ENCODE measurements around the gene P2RY1. TPM values are rescaled to one million over a fixed set of nuclear protein-coding genes. Genes with fewer than 3 reads are reported as not detected.
"Not testable (repeated sequence)": the region's sequence is repeated elsewhere in the genome, so short reads cannot be mapped to it uniquely, and the experiment has no call there.

P2RY1 gene
- polyA plus RNA-seq, 3 donors from 2014 or later: 0.11 to 1.1 (median 0.19) TPM

DNA sequence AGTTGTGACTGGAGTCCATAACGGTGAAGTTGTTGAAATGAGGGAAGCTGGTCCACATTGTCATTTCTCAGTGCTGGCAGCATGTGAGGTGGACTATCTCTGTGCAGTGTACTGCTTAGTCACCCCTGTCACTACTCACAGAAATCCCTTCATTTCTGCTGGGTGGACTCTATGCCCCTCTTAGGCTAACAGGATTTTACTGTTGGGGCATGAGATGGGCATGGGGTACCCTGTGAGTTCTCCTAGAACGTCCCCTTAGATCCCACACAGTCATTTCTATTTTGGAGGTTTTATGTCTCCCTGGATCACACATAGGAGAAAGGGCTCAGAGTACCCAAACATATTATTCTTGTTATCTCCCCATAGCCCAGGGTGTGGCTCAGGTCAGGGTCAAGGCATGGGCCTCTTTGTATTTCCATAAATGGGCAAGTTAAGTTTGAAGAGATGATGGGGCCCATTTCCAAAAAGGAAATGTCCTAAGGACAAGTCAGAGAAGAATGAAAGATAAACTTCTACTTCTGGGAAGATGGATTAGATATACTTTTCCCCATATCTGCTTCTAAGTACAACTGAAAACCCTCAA lies 15.2 kb downstream of the P2RY1 start:
- no peak overlapping the region for H3K27ac Mint-ChIP-seq
- peaks cover 0 to 4% (median 0%) of the 10 kb centered on the region in 3 donors for H3K27me3 Mint-ChIP-seq (ENCODE audit: low read depth in 3 of 3)
- no peaks in the 10 kb centered on the region for H3K36me3 Mint-ChIP-seq
- DNase-seq: no peak
- H3K4me1 Mint-ChIP-seq: no peaks in the 10 kb centered on the region
- peaks cover 0 to 13% (median 2%) of the 10 kb centered on the region in 6 donors for H3K9me3 Mint-ChIP-seq
- no peak overlapping the region for H3K4me3 Mint-ChIP-seq

DNA sequence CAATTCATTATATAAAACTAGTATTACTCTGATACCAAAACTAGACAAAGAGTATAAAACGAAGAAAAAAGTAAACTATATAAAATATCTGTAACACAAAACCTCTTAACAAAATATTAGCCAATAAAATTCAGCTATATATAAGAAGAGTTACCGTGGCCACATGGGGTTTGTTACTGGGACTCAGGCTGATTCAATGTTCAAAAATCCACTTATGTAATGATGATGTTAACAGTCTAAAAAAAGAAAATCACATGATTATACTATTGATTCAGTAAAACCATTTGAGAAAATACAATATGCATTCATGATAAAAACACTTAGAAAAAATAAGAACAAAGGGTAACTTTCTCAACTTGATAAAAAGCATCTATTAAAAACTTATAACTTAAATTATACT lies 18.3 kb downstream of the P2RY1 start:
- Mint-ChIP-seq H3K27ac (no peak overlapping the region), H3K4me3 (no peak overlapping the region), H3K36me3 (no peaks in the 10 kb centered on the region), H3K27me3 (ENCODE audit: low read depth in 3 of 3) (peaks cover 0 to 3% (median 0%) of the 10 kb centered on the region in 3 donors), H3K9me3 (peaks cover 0 to 7% (median under 1%) of the 10 kb centered on the region in 6 donors), H3K4me1 (no peaks in the 10 kb centered on the region)
- no peak for DNase-seq

DNA sequence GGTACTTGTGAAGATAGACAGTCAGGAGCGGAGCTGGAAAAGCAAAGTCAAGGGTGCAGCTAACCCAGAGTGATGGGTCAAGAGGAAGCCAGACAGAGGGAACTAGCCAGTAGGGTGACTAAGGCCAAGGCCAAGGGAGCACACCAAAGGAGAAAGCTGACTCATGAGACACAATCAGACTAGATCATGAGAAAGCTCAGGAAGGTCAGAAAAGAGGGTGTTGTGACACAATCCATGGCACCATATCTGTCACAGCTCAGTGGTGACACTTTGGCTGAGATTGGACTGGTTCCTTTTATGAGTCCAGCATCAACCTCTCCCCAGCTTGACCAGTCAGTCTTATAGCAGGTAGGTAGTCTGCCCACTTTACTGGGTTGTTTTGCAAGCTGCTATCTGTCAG lies 22.2 kb downstream of the P2RY1 start:
- DNase-seq: no peak
- H3K27ac Mint-ChIP-seq: no peak overlapping the region
- peaks cover 0 to under 1% (median 0%) of the 10 kb centered on the region in 3 donors for H3K27me3 Mint-ChIP-seq (ENCODE audit: low read depth in 3 of 3)
- no peak overlapping the region for H3K4me3 Mint-ChIP-seq
- H3K4me1 Mint-ChIP-seq: no peaks in the 10 kb centered on the region
- H3K9me3 Mint-ChIP-seq: peaks cover 0 to 2% (median 0%) of the 10 kb centered on the region in 6 donors
- no peaks in the 10 kb centered on the region for H3K36me3 Mint-ChIP-seq

DNA sequence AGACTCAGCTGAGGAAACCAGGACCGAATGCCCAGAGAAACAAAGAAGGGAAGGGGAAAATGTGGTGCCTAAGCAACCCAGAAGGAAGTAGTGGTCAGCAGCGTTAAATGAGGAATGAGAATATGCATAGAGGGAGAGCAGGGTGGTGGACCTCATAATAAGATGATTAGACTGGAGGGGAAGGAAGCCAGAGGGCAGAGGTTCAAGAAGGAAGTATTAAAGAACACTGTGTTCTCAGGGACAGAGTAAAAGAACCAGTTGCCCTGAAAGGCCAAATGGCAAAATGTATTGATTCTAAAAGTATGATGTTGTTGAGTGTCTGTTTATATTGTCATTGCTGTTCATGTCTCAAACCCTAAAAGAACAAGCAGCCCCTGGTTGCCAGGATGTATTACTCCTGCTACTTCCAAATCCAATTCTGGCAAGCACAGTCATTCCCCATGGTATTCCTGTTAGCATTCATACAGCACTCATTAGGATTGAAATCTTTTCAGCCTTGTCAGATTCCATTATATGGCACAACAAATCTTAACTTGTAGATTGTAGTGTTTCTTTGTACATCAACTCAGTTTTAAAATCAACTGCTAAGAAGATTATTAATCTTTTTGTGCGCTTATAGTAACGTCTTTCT lies 23.4 kb downstream of the P2RY1 start:
- no peak for DNase-seq
- Mint-ChIP-seq H3K36me3 (no peaks in the 10 kb centered on the region), H3K27me3 (ENCODE audit: low read depth in 3 of 3) (no peaks in the 10 kb centered on the region), H3K4me1 (no peaks in the 10 kb centered on the region), H3K27ac (no peak overlapping the region), H3K9me3 (peaks cover 0 to 2% (median 0%) of the 10 kb centered on the region in 6 donors), H3K4me3 (no peak overlapping the region)

DNA sequence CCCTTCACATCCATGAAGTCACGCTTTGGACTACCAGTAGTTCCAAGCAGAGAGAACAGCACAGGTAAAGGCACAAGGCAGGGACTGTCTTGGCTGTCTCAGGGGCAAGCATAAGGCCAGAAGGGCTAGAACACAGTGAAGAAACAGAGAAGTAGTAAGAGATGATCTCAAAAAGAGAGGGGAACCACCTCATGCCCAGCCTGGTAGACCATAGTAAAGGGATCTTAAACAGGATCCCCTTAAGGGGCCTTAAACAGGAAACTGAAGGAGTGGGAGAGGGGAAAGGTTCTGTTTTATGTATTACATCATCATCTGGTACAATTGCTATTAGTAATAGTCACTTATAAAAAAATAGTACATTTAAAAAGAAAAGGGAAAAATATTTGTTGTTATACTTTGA lies 25.8 kb downstream of the P2RY1 start:
- Mint-ChIP-seq H3K9me3 (peaks cover 0 to under 1% (median 0%) of the 10 kb centered on the region in 6 donors), H3K4me3 (no peak overlapping the region), H3K27ac (no peak overlapping the region), H3K36me3 (no peaks in the 10 kb centered on the region), H3K4me1 (no peaks in the 10 kb centered on the region), H3K27me3 (ENCODE audit: low read depth in 3 of 3) (no peaks in the 10 kb centered on the region)
- DNase-seq: no peak

DNA sequence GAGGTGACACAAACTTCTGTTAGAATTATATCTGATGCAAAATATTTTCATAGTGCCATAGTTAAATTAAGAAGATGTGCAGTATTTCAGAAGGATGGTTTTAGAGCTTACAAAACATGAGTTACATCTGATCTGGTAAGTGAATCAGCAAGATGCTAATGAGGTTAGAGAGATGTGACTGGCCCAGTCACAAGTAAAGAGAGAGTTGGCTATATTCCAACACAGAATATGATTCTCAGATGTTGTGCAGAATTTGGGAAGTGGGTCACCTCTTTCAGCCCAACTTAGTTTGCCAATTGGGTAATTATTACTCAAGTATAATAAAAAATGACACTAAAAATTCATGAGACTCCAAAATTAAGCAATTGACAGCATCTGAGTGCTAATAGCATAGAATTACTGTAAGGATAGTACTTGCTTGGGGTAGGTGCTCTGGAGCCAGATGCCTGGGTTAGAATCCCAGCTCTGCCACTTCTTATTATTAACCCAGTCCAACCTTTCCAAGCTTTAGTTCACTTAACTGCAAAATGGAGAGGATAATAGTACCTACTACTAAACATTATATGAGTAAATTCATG lies 30.8 kb downstream of the P2RY1 start:
- no peak overlapping the region for H3K4me3 Mint-ChIP-seq
- peaks cover 0 to 3% (median 0%) of the 10 kb centered on the region in 3 donors for H3K27me3 Mint-ChIP-seq (ENCODE audit: low read depth in 3 of 3)
- no peak for DNase-seq
- H3K27ac Mint-ChIP-seq: no peak overlapping the region
- peaks cover 0 to 3% (median 0%) of the 10 kb centered on the region in 6 donors for H3K9me3 Mint-ChIP-seq
- no peaks in the 10 kb centered on the region for H3K36me3 Mint-ChIP-seq
- no peaks in the 10 kb centered on the region for H3K4me1 Mint-ChIP-seq

DNA sequence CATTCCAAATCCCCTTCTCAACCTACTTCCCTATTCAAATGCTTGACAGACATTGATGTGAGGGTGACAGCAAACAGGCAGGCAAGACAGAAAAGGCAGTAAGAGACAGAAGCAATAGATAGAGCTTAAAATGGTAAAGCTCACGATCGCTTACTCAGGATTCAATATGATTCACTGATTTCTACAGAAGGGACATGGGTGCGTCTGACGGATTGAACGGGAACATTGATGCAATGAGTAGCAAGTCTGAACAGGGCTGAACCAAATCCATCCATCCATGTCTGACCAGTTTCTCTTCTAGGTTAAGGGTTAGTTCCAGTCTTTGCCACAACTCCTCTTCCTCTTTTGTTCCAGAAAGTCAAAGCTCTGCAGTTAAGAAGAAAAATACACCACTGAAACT lies 35.1 kb downstream of the P2RY1 start:
- Mint-ChIP-seq H3K9me3 (peaks cover 0 to 6% (median 3%) of the 10 kb centered on the region in 6 donors), H3K36me3 (no peaks in the 10 kb centered on the region), H3K4me3 (no peak overlapping the region), H3K27me3 (ENCODE audit: low read depth in 3 of 3) (peaks cover 0 to 5% (median 1%) of the 10 kb centered on the region in 3 donors), H3K4me1 (no peaks in the 10 kb centered on the region), H3K27ac (no peak overlapping the region)
- DNase-seq: no peak

DNA sequence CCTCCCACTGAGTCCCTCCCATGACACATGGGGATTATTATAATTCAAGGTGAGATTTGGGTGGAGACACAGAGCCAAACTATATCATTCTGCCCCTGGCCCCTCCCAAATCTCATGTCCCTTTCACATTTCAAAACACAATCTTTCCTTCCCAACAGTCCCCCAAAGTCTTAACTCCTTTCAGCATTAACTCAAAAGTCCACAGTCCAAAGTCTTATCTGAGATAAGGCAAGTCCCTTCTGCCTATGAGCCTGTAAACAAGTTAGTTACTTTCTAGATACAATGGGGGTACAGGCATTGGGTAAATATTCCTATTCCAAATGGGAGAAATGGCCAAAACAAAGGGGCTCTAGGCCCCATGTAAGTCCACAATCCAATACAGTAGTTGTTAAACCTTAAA lies 38.4 kb downstream of the P2RY1 start:
- DNase-seq; H3K27ac Mint-ChIP-seq; H3K36me3 Mint-ChIP-seq; H3K4me1 Mint-ChIP-seq; H3K27me3 Mint-ChIP-seq (ENCODE audit: low read depth in 3 of 3); H3K9me3 Mint-ChIP-seq; H3K4me3 Mint-ChIP-seq: not testable (repeated sequence)

DNA sequence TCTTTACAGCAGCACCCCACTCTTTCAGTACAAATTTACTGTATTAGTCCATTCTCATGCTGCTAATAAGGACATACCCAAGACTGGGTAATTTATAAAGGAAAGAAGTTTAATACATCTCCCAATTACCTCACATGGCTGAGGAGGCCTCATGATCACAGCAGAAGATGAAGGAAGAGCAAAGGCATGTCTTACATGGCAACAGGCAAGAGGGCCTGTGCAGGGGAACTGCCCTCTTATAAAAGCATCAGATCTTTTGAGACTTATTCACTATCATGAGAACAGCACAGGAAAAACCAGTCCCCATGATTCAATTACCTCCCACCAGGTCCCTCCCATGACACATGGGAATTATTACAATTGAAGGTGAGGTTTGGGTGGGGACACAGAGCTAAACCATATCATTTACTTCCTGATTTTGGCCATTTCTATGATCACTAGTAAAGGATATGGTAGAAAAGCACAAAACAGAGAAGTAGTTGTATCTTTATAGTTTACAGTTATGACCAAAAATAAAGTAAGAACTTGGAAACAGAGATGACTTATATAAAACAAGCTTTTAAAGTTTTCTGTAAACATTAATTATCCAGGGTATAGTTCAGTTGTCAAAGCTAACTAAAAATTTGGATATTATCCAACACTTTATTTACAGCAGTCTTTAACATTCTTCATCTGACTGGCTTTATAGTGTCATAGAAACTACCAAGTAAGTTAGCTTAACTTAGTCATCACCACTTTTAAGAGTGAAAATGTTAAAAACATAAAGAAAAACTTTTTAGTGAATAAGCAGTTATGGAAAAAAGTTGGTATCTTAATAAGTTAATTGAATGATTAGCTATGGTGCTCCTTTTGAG lies 40.2 kb downstream of the P2RY1 start:
- Mint-ChIP-seq H3K4me3 (no peak overlapping the region), H3K36me3 (no peaks in the 10 kb centered on the region), H3K27me3 (ENCODE audit: low read depth in 3 of 3) (peaks cover 0 to 4% (median 4%) of the 10 kb centered on the region in 3 donors), H3K9me3 (peaks cover 0 to 8% (median 5%) of the 10 kb centered on the region in 6 donors), H3K4me1 (no peaks in the 10 kb centered on the region), H3K27ac (no peak overlapping the region)
- DNase-seq: no peak

DNA sequence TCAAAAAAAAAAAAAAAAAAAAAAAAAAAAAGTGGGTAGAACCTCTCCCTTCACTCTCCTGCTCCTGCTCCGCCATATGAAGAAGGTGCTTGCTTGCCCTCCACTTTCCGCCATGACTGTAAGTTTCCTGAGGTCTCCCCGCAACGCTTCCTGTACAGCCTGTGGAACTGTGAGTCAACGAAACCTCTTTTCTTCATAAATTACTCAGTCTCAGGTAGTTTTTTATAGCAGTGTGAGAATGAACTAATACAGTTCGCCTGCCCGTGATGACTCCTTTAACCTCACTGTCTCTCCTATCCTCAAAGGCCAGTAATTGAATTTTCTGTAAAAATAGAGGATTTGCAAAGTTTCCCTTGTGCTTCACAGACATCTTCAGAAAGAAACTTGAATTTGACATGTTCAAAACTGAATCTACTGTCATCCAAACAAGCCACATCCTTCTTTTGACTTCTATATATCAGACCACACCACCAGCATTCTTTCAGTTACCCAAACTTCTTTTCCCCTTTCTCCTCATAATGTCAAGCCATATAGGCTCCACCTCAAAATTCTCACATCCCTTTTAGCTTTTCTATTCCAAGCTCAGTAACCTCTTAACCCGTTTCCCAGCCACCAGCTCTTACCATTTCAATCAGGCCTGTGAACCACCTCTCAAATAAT lies 44.3 kb downstream of the P2RY1 start:
- Mint-ChIP-seq H3K27me3 (ENCODE audit: low read depth in 3 of 3) (peaks cover 0 to 3% (median 2%) of the 10 kb centered on the region in 3 donors), H3K36me3 (no peaks in the 10 kb centered on the region), H3K4me3 (no peak overlapping the region), H3K27ac (no peak overlapping the region), H3K4me1 (no peaks in the 10 kb centered on the region), H3K9me3 (peaks cover 0 to 4% (median 3%) of the 10 kb centered on the region in 6 donors)
- no peak for DNase-seq

DNA sequence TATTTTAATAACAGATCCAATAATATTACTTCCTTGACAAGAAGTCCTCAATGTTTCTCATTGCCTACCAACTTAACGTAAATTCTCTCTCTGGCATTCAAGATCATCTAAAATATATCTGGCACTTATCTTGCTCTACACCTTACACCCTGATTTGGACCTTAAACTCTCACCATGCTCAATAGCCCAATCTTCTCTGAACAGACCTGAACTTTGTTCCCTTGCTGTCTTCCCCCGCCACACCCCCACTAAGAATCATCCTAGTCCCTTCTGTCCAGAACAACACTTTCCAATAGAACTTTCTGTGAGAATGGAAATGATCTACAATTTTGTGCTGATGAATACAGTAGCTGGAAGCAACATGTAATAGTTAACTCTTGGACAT lies 44.9 kb downstream of the P2RY1 start:
- no peak for DNase-seq
- H3K4me1 Mint-ChIP-seq: no peaks in the 10 kb centered on the region

DNA sequence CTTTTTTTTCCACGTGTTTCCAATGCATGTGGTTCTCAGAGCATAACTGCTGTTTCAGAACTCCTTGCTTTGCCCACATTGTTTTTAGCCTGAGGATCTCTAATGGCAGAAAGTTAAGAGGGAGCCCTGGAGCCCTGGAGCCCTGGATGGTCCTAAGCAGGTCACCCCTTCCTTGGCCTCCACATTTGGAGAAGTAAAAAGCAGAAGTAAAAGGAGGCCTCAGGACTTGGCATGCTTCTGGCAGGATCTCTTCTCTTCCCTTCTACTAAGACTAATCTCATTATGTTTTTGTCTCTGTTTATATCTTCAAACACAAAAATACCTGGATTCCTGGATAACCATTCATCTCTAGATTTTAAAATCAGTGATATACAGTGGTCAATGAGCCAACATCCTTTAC lies 50.1 kb downstream of the P2RY1 start:
- peaks cover 0 to 2% (median 0%) of the 10 kb centered on the region in 3 donors for H3K27me3 Mint-ChIP-seq (ENCODE audit: low read depth in 3 of 3)
- no peak overlapping the region for H3K27ac Mint-ChIP-seq
- peaks cover 0 to 3% (median 0%) of the 10 kb centered on the region in 6 donors for H3K9me3 Mint-ChIP-seq
- DNase-seq: no peak
- no peaks in the 10 kb centered on the region for H3K4me1 Mint-ChIP-seq
- H3K36me3 Mint-ChIP-seq: no peaks in the 10 kb centered on the region
- no peak overlapping the region for H3K4me3 Mint-ChIP-seq

More for the DNA sequence above, 44.9 kb downstream of the P2RY1 start:
- peaks cover 0 to 3% (median 2%) of the 10 kb centered on the region in 3 donors for H3K27me3 Mint-ChIP-seq (ENCODE audit: low read depth in 3 of 3)
- H3K27ac Mint-ChIP-seq: no peak overlapping the region
- peaks cover 0 to 4% (median 3%) of the 10 kb centered on the region in 6 donors for H3K9me3 Mint-ChIP-seq
- H3K36me3 Mint-ChIP-seq: no peaks in the 10 kb centered on the region
- H3K4me3 Mint-ChIP-seq: no peak overlapping the region
